Type B pancreatic cell (in vitro differentiated cells): ENCODE data around the gene DARS1. TPM values are rescaled to one million over a fixed set of nuclear protein-coding genes. Genes with fewer than 3 reads are reported as not detected.

Source experiments
- DNase-seq: peaks from one replicate; pipeline ENCODE4 v3.0.0; 2021; ENCODE audit warnings: mixed read lengths; ENCODE audit not compliant: unreplicated experiment; ENCODE audit errors: extremely low spot score
- H3K27ac Mint-ChIP-seq: 2 replicates; pipeline ENCODE4 v1.8.0; 2021; ENCODE audit warnings: mild to moderate bottlenecking, mixed read lengths
- H3K27me3 Mint-ChIP-seq: 2 replicates; pipeline ENCODE4 v1.8.0; 2021; ENCODE audit warnings: mixed read lengths
- H3K36me3 Mint-ChIP-seq: 2 replicates; pipeline ENCODE4 v1.8.0; 2021; ENCODE audit warnings: mixed read lengths
- H3K4me1 Mint-ChIP-seq: one replicate; pipeline ENCODE4 v1.8.0; 2021; ENCODE audit warnings: mixed read lengths; ENCODE audit not compliant: unreplicated experiment
- H3K4me3 Mint-ChIP-seq: 2 replicates; pipeline ENCODE4 v1.8.0; 2021; ENCODE audit warnings: mild to moderate bottlenecking, mixed read lengths
- H3K9me3 Mint-ChIP-seq: 2 replicates; pipeline ENCODE4 v1.8.0; 2021; ENCODE audit warnings: mixed read lengths
- CTCF ChIP-seq: fragments of 200-600 bp; sonication (generic); conservative IDR thresholded peaks from 2 replicates; pipeline ENCODE4 v1.5.0; 2021; ENCODE audit warnings: antibody characterized with exemption, mild to moderate bottlenecking
- total RNA-seq: library from RNA; stranded (reverse); gene quantifications from 2 replicates; pipeline ENCODE4 v1.2.1, GENCODE V29; 2021; ENCODE audit warnings: low replicate concordance

DARS1 gene
- total RNA-seq, 1 donor from 2014 or later, result 58.4 TPM

- no peak for DNase-seq
- peak overlapping the region; percentile 88 for H3K4me3 Mint-ChIP-seq
- peak overlapping the region; percentile 80 for H3K27ac Mint-ChIP-seq
- no peak for TF ChIP-seq CTCF
- peaks cover 17% of the 10 kb centered on the region for H3K4me1 Mint-ChIP-seq
- peaks cover 10% of the 10 kb centered on the region for H3K36me3 Mint-ChIP-seq
- H3K27me3 Mint-ChIP-seq, result no peaks in the 10 kb centered on the region
- H3K9me3 Mint-ChIP-seq, result no peaks in the 10 kb centered on the region
Observed at GRCh38 chr2:135875491-135876065, 109.8 kb downstream of the DARS1 start.

GRCh38 chr2:135874777-135875365, 110.6 kb downstream of the DARS1 start:
- no peak for TF ChIP-seq CTCF
- no peak for DNase-seq
- peaks cover 15% of the 10 kb centered on the region for H3K36me3 Mint-ChIP-seq
- H3K9me3 Mint-ChIP-seq, result no peaks in the 10 kb centered on the region
- H3K27me3 Mint-ChIP-seq, result no peaks in the 10 kb centered on the region
- H3K27ac Mint-ChIP-seq, result peak overlapping the region; percentile 46
- H3K4me1 Mint-ChIP-seq, result peaks cover 17% of the 10 kb centered on the region
- H3K4me3 Mint-ChIP-seq, result peak overlapping the region; percentile 88

GRCh38 chr2:135870571-135870970, 114.9 kb downstream of the DARS1 start:
- Mint-ChIP-seq H3K27ac (no peak overlapping the region), H3K27me3 (no peaks in the 10 kb centered on the region), H3K36me3 (peaks cover 35% of the 10 kb centered on the region), H3K4me1 (peaks cover 12% of the 10 kb centered on the region), H3K9me3 (no peaks in the 10 kb centered on the region), H3K4me3 (no peak overlapping the region)
- no peak for DNase-seq
- no peak for TF ChIP-seq CTCF

GRCh38 chr2:135863233-135863632, 122.2 kb downstream of the DARS1 start:
- no peaks in the 10 kb centered on the region for H3K9me3 Mint-ChIP-seq
- TF ChIP-seq CTCF, result no peak
- H3K4me1 Mint-ChIP-seq, result no peaks in the 10 kb centered on the region
- no peak for DNase-seq
- no peak overlapping the region for H3K27ac Mint-ChIP-seq
- H3K36me3 Mint-ChIP-seq, result peaks cover 40% of the 10 kb centered on the region
- H3K4me3 Mint-ChIP-seq, result no peak overlapping the region
- H3K27me3 Mint-ChIP-seq, result no peaks in the 10 kb centered on the region

- Mint-ChIP-seq H3K27ac (no peak overlapping the region), H3K4me3 (no peak overlapping the region), H3K4me1 (no peaks in the 10 kb centered on the region), H3K27me3 (no peaks in the 10 kb centered on the region), H3K36me3 (peaks cover 38% of the 10 kb centered on the region), H3K9me3 (no peaks in the 10 kb centered on the region)
- DNase-seq, result no peak
- no peak for TF ChIP-seq CTCF
Observed at GRCh38 chr2:135862718-135863117, 122.7 kb downstream of the DARS1 start.

Other genes with a start within 250 kb of the DARS1 start
- 101 and 107 TPM in 2 replicates for gene UBXN4, start 243.8 kb downstream of the DARS1 start, total RNA-seq
- 2.8 and 7.2 TPM in 2 replicates for gene LCT, start 148.4 kb downstream of the DARS1 start, total RNA-seq
- gene MCM6, start 109.2 kb downstream of the DARS1 start, total RNA-seq, result 35.8 and 54.9 TPM in 2 replicates
- gene CXCR4, start 132.5 kb upstream of the DARS1 start, total RNA-seq, result 5.2 and 34.8 TPM in 2 replicates